Effector CD8-positive, alpha-beta T cell (primary cell): ENCODE results near the gene PITPNM3.

Experiments used
- DNase-seq: peaks from one replicate; lab custom pipeline; 2025; lab: John Stamatoyannopoulos, UW

Gene PITPNM3

GRCh38 chr17:6408276-6408675 is 148.1 kb downstream of the PITPNM3 start:
- DNase-seq = no peak

DNA sequence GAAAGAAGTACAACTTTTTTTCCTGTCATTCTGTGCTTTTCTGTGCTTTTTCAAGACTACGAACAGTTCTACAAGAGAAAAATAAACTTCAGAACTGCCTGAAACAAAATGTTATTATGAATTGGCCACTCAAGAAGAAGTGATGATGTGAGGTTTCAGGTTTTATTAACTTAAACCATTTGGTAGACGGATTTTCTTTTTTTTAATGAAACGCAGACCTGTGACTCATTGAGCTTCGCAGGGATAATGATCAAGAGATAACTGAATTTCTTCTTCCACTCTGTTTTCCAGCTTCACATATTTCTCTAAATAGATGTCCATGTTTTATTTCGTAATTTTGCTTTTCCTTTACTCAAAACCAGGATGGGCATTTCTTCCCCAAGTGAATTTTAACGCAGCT is 154.1 kb downstream of the PITPNM3 start:
- no peak for DNase-seq
